IPS DF 4.7 (cell line): ENCODE results near the gene RASAL2.

Experiments used
- DNase-seq: peaks from one replicate; pipeline ENCODE4 v3.0.0-alpha.2; 2013; ENCODE audit warnings: low spot score; ENCODE audit errors: extremely low read depth

The RASAL2 gene

GRCh38 chr1:178093951-178094738 lies at the start of gene RASAL2:
Gene RASAL2, plus strand, starts transcription at chr1:178094104. Its CDS starts 389 bp downstream, at chr1:178094493.
- DNase-seq, result no peak

GRCh38 chr1:178046591-178047270 lies 47.2 kb upstream of the RASAL2 start:
- no peak for DNase-seq

GRCh38 chr1:178047403-178048093 lies 46.4 kb upstream of the RASAL2 start:
- no peak for DNase-seq

GRCh38 chr1:178048426-178048825 lies 45.5 kb upstream of the RASAL2 start:
- DNase-seq, result no peak

- DNase-seq, result no peak
Observed at GRCh38 chr1:178048883-178049282, 45.0 kb upstream of the RASAL2 start.

- DNase-seq, result no peak
Observed at GRCh38 chr1:178050084-178050483, 43.8 kb upstream of the RASAL2 start.

GRCh38 chr1:178051071-178051470 lies 42.8 kb upstream of the RASAL2 start:
- no peak for DNase-seq

GRCh38 chr1:178052650-178053461 lies 41.0 kb upstream of the RASAL2 start:
- no peak for DNase-seq

- DNase-seq, result no peak
Observed at GRCh38 chr1:178055093-178055492, 38.8 kb upstream of the RASAL2 start.

- DNase-seq, result no peak
Observed at GRCh38 chr1:178055779-178056471, 38.0 kb upstream of the RASAL2 start.

- DNase-seq, result no peak
Observed at GRCh38 chr1:178057141-178057765, 36.7 kb upstream of the RASAL2 start.

GRCh38 chr1:178057912-178058534 lies 35.9 kb upstream of the RASAL2 start:
- DNase-seq, result no peak

- DNase-seq, result no peak
Observed at GRCh38 chr1:178060789-178061556, 32.9 kb upstream of the RASAL2 start.

GRCh38 chr1:178061620-178062019 lies 32.3 kb upstream of the RASAL2 start:
- DNase-seq, result no peak

GRCh38 chr1:178064191-178064821 lies 29.6 kb upstream of the RASAL2 start:
- no peak for DNase-seq

GRCh38 chr1:178065250-178065649 lies 28.7 kb upstream of the RASAL2 start:
- no peak for DNase-seq

- DNase-seq, result no peak
Observed at GRCh38 chr1:178066296-178066907, 27.5 kb upstream of the RASAL2 start.
